Osteocyte (in vitro differentiated cells): ENCODE results near the gene AXDND1. TPM values are rescaled to one million over a fixed set of nuclear protein-coding genes. Genes with fewer than 3 reads are reported as not detected.

Experiments used
- DNase-seq: peaks from one replicate; pipeline ENCODE4 v3.0.0; 2021; ENCODE audit warnings: mixed read lengths; ENCODE audit not compliant: unreplicated experiment; ENCODE audit errors: extremely low spot score
- H3K27ac Mint-ChIP-seq: one replicate; pipeline ENCODE4 v1.8.0; 2021; ENCODE audit warnings: mild to moderate bottlenecking, mixed read lengths; ENCODE audit not compliant: unreplicated experiment
- H3K27me3 Mint-ChIP-seq: one replicate; pipeline ENCODE4 v1.8.0; 2021; ENCODE audit warnings: mixed read lengths; ENCODE audit not compliant: unreplicated experiment
- H3K36me3 Mint-ChIP-seq: one replicate; pipeline ENCODE4 v1.8.0; 2021; ENCODE audit warnings: mixed read lengths; ENCODE audit not compliant: unreplicated experiment
- H3K4me1 Mint-ChIP-seq: one replicate; pipeline ENCODE4 v1.8.0; 2021; ENCODE audit warnings: mixed read lengths; ENCODE audit not compliant: unreplicated experiment
- H3K4me3 Mint-ChIP-seq: one replicate; pipeline ENCODE4 v1.8.0; 2021; ENCODE audit warnings: mild to moderate bottlenecking, moderate library complexity, mixed read lengths; ENCODE audit not compliant: unreplicated experiment
- H3K9me3 Mint-ChIP-seq: one replicate; pipeline ENCODE4 v1.8.0; 2021; ENCODE audit warnings: mixed read lengths; ENCODE audit not compliant: unreplicated experiment
- total RNA-seq: library from RNA; stranded (reverse); gene quantifications from 2 replicates; pipeline ENCODE4 v1.2.1, GENCODE V29; 2021
- TF ChIP-seq, protein P1 (sequence below): fragments of 200-600 bp; sonication (generic); IDR thresholded peaks from 2 replicates; pipeline ENCODE4 v1.5.0; 2021; ENCODE audit warnings: antibody characterized with exemption, mild to moderate bottlenecking, moderate library complexity

The AXDND1 gene
- total RNA-seq, 1 donor from 2014 or later: 0.70 TPM

DNA sequence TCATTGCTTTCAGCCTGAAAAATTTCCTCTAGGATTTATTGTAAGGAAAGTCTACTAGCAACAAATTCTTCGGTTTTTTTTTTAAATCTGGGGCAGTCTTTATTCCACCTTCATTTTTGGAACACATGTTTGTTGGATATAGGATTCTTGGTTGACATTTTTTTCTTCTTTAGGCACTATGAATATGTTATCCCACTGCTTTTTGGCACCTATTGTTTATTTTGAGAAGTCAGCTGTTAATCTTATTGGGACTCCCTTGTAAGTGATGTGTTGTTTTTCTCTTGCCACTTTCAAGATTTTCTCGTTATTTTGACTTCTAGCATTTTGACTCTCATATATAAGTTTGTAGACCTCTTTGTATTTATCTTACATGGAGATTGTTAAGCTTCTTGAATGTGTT lies 110.7 kb downstream of the AXDND1 start:
- DNase-seq: no peak
- TF ChIP-seq, protein P1, sequence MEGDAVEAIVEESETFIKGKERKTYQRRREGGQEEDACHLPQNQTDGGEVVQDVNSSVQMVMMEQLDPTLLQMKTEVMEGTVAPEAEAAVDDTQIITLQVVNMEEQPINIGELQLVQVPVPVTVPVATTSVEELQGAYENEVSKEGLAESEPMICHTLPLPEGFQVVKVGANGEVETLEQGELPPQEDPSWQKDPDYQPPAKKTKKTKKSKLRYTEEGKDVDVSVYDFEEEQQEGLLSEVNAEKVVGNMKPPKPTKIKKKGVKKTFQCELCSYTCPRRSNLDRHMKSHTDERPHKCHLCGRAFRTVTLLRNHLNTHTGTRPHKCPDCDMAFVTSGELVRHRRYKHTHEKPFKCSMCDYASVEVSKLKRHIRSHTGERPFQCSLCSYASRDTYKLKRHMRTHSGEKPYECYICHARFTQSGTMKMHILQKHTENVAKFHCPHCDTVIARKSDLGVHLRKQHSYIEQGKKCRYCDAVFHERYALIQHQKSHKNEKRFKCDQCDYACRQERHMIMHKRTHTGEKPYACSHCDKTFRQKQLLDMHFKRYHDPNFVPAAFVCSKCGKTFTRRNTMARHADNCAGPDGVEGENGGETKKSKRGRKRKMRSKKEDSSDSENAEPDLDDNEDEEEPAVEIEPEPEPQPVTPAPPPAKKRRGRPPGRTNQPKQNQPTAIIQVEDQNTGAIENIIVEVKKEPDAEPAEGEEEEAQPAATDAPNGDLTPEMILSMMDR: no peak
- peaks cover 31% of the 10 kb centered on the region for H3K9me3 Mint-ChIP-seq
- H3K27ac Mint-ChIP-seq: no peak overlapping the region
- H3K4me1 Mint-ChIP-seq: no peaks in the 10 kb centered on the region
- H3K27me3 Mint-ChIP-seq: peaks cover 2% of the 10 kb centered on the region
- H3K36me3 Mint-ChIP-seq: no peaks in the 10 kb centered on the region
- no peak overlapping the region for H3K4me3 Mint-ChIP-seq

DNA sequence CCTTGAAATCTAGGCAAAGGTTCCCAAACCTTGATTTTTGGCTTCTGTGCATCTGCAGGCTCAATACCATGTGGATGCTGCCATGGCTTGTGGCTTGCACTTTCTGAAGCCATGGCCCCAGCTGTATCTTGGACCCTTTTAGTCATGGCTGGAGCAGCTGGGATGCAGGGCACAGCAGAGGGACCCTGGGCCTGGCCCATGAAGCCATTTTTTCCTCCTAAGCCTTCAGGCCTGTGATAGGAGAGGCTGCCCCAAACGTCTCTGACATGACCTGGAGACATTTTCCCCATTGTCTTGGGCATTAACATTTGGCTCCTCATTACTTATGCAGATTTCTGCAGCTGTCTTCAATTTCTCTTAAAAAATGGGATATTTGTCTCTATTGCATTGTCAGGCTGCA lies 112.6 kb downstream of the AXDND1 start:
- Mint-ChIP-seq H3K36me3 (no peaks in the 10 kb centered on the region), H3K4me1 (no peaks in the 10 kb centered on the region), H3K4me3 (no peak overlapping the region), H3K27me3 (no peaks in the 10 kb centered on the region), H3K27ac (no peak overlapping the region), H3K9me3 (peaks cover 35% of the 10 kb centered on the region)
- TF ChIP-seq, protein P1: no peak
- no peak for DNase-seq

DNA sequence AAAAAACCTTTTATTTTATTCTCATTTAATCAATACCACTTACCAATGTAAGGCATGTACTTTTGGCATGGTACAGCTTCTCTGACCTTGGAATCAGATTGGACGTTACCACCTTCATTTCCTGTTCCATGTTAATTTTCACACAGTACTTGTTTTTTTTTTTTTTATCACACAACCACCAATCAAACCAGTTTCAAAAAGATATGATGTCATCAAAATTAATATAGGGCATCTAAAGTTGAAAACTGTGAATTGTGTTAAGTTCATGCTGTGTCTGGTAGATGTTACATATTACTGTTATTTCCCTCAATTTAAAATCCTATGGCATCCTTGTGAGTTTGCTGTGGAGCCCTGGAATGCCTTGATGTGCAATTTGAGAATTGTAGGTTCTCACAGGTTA lies 124.8 kb downstream of the AXDND1 start:
- Mint-ChIP-seq H3K27ac (no peak overlapping the region), H3K4me1 (no peaks in the 10 kb centered on the region), H3K36me3 (no peaks in the 10 kb centered on the region), H3K4me3 (no peak overlapping the region), H3K9me3 (peaks cover 10% of the 10 kb centered on the region), H3K27me3 (peaks cover 3% of the 10 kb centered on the region)
- TF ChIP-seq, protein P1: no peak
- no peak for DNase-seq

DNA sequence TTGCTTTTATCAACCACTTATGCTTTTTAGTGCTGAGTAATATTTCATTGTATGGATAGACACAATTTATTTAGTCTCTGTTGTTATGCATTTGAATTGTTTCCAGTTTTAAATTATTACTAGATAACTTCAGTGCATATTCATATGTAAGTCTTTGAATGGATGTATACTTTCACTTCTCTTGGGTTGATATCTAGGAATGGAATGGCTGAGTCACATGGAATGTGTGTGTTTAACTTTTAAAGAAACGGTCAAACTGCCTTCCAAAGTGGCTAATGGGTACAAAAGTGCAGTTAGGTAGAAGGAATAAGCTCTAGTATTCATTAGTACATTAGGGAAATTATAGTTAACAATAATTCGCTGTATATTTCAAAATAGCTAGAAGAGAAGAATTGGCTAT lies 127.6 kb downstream of the AXDND1 start:
- H3K36me3 Mint-ChIP-seq: no peaks in the 10 kb centered on the region
- no peak overlapping the region for H3K27ac Mint-ChIP-seq
- DNase-seq: no peak
- H3K27me3 Mint-ChIP-seq: peaks cover 9% of the 10 kb centered on the region
- TF ChIP-seq, protein P1: no peak
- no peaks in the 10 kb centered on the region for H3K4me1 Mint-ChIP-seq
- H3K9me3 Mint-ChIP-seq: no peaks in the 10 kb centered on the region
- H3K4me3 Mint-ChIP-seq: no peak overlapping the region

DNA sequence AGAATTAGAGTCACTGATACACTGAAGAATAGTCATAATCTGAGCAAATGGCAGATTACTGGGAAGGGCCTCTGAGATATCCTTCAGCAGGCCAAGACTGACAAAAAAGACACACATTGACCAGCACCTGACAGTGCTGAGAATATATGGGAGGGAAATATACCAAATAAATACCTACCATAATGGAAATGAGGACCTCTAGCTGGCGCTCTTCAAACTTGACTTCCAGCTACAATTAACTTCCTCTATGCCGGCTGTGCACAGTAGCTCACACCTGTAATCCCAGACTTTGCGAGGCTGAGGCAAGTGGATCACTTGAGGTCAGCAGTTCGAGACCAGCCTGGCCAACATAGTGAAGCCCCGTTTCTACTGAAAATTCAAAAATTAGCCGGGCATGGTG lies 140.4 kb downstream of the AXDND1 start:
- Mint-ChIP-seq H3K27ac (no peak overlapping the region), H3K4me3 (no peak overlapping the region), H3K9me3 (no peaks in the 10 kb centered on the region), H3K27me3 (peaks cover 5% of the 10 kb centered on the region), H3K4me1 (no peaks in the 10 kb centered on the region), H3K36me3 (no peaks in the 10 kb centered on the region)
- TF ChIP-seq, protein P1: no peak
- no peak for DNase-seq
